HG02759 (cell line): ENCODE results near the gene CDC42BPB.

Experiments
- ATAC-seq: cut with Tn5 transposase; IDR thresholded peaks from one replicate; pipeline ENCODE4 v1.9.1; 2021; ENCODE audit warnings: mild to moderate bottlenecking, moderate library complexity; ENCODE audit not compliant: unreplicated experiment

Gene CDC42BPB

DNA sequence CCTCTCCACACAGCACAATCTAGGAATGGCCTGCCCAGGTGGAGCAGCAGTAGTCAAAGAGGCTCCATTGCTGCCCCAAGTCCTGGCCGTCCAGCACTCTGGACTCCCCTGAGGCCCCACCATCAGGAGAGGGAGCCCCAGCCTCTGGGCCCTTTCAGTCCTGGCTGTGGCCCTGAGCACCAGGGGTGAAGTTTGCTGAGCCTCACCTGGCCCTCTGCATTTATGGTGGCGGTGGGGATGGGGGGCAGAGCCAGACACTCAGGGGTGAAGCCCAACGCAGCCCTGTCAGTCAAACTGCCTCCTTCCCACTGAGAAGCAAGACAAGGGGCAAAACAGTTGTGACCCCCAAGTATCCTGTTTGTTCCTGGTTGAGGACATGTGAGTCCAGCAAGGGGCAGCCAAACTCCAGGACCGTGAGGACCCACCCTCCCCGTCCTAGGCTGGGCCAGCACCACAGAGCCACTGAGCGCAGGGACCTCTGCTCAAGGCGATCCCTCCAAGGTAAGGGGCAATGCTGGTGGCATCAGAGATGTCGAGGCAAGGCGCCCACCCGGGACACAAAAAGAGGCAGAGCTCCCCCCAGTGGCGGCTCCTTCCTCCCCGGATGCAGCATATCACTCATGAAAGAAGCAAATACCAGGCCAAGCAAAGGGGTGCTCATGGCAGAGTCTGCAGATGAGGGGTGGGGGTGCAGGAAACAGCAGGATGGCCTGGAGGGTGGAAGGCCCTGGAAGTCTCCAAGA, 139.7 kb downstream of the CDC42BPB start:
- ATAC-seq = no peak

DNA sequence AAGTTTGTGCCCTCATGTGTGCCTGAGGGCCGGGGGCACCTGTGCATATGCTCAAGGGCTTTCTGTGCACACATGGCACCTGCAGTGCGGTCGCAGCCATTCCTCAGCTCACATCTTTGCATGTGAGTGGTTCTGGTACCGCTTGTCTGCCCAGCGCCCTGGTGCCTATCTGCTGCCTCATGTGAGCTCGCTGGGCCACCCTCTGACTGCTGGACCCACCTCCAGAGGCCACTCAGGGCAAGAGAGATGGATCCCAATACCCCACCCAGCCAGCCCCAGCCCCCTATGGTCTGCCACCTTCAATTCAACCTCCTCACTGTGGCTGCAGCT, 140.3 kb downstream of the CDC42BPB start:
- ATAC-seq = no peak

DNA sequence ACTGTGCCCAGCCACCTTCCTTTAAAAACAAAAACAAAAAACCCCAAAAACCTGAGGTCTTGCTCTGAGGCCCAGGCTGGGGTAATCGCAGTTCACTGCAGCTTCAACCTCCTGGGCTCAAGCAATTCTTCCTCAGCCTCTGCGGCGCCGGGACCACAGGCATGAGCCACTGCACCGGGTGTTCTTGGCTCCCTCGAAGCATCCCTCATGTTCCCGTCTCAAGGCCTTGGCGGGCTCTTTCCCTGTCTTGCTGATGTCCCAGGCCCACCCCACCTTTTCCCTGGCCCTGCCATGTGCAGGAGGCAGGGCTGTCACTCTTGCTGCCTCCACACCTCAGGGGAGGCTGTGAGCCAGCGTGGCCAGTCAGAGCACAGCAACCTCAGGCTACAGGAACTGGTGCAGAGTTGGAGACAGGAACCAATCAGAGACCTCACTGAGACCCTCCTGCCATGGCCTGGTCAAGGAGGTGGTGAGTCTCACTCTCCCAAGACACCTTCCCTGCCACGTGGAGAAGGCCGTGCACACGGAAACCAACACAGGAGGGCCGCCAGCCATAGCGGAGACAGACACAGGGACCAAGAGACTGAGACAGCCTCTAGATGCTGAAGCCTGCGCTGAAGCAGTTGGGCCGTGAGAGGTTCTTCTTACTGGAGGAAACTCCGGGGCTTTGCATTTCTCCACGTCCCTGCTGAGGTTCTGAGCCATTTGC, 140.8 kb downstream of the CDC42BPB start:
- ATAC-seq = no peak

DNA sequence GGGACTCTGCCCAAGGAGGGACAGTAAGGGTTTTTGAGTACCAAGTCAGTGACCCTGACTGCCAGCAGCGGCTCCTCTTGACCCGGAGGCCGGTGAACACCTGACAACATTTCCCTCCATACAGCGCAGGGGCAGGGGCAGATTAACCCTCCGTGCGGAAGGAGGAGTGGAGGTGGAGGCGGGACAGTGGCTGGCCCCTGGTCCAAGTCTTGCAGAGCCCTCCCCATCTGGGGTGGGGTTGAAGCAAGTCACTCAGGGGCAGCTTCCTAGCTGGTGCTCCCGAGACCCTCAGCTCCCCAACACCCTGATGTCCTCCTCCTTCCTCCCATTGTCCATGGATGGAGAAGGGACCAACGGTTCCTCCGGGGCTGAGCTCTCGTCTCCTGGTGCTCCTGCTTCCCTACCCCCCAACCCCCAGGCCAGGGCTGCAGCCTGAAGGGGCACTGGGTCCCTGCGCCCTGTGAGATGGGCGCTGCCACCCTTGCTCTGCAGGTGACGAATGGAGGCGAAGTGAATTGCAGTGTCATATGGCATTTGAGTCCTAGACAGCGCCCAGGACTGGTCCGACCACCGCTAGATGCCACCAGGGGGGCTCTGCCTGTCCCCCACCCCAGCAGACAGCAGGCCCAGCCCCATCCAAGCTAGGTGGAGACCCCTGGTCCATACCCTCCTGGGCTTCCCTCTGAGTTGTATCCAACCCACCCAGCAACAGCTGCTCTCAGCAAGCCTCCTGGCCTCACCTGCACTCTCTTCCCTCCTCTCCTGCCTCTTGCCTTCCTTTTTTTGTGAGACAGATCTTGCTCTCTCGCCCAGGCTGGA, 141.8 kb downstream of the CDC42BPB start:
- ATAC-seq = no peak

DNA sequence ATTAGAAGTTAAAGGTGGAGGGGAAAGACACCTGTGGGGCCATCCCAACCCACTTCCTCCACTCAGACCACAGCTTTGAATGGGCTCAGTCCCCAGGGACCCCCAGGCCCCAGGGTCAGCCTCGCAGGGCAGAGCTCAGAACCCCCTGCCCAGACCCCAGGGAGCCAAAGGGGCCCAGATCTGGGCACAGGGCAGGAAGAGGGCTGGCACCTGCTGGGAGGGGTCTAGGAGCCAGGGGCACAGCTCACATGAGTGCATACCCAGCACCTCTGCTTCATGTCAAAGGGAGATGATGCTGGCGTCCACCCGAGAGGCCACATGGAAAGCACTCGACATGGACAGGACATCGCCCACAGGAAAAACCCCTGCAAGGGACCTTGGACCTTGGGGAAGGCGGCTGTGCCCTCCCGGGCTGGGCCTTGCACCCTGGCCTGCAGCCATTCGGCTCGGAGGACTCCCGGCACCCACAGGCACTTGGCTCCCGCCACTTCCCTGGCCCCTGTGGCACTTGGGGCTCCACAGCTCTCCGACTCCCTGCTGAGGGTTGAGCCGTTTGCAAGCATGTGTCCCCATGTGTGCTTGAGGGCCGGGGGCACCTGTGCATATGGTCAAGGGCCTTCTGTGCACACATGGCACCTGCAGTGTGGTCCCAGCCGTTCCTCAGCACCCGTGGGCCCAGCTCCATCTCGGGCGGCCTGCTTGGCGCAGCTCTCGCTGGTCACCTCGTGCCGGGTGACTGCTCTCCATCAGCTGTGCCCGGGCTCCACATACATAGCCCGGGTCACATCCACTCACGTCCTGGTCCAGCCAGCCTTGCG, 142.7 kb downstream of the CDC42BPB start:
- ATAC-seq = no peak

GRCh38 chr14:102913341-102914211, 143.8 kb downstream of the CDC42BPB start:
- no peak for ATAC-seq

- no peak for ATAC-seq
These were observed 145.2 kb downstream of the CDC42BPB start for GRCh38 chr14:102911991-102912761.

DNA sequence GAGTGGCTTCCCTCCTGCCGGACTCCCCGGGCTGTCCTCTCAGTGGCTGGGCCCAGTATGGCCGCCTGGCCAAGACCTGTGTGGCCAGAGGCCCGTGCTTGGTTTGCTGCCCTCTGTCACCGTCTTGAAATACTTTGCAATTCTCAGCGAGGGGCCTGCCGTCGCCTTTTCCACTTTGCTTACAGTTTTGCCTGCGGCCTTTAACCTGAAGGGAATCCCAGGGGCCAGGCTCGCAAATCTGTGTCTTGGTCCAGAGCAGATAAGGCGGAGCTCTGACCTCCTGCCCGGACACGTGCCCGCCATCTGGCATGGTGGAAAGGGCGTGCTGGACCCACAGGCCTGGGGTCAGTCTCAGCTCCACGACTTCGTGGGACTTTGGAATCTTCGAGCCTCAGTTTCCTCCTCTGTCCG, 145.8 kb downstream of the CDC42BPB start:
- ATAC-seq = no peak

GRCh38 chr14:102910442-102910841, 146.9 kb downstream of the CDC42BPB start:
- no peak for ATAC-seq

GRCh38 chr14:102909911-102910310, 147.4 kb downstream of the CDC42BPB start:
- no peak for ATAC-seq

DNA sequence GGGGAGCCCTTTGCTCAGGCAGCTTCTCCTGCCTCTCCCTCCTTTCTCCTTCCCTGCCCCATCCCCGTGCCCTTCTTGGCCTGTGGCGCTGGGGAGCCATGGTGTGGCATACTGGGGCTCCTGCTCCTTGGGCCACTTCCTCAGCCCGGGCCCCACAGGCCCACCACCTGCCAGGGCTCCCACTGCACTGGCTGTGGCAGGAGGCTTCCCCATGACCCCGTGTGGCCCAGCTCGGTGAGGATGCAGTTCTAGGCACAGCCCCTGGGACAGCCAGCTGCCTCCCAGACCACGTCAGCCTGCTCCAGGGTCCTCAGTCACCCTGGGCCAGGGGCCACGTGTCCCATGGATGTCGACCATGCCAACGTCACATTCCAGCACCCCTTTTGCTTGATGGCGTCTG, 147.9 kb downstream of the CDC42BPB start:
- ATAC-seq = no peak

- no peak for ATAC-seq
These were observed 148.4 kb downstream of the CDC42BPB start for GRCh38 chr14:102908766-102909455.

- no peak for ATAC-seq
These were observed 149.2 kb downstream of the CDC42BPB start for GRCh38 chr14:102907980-102908730.

DNA sequence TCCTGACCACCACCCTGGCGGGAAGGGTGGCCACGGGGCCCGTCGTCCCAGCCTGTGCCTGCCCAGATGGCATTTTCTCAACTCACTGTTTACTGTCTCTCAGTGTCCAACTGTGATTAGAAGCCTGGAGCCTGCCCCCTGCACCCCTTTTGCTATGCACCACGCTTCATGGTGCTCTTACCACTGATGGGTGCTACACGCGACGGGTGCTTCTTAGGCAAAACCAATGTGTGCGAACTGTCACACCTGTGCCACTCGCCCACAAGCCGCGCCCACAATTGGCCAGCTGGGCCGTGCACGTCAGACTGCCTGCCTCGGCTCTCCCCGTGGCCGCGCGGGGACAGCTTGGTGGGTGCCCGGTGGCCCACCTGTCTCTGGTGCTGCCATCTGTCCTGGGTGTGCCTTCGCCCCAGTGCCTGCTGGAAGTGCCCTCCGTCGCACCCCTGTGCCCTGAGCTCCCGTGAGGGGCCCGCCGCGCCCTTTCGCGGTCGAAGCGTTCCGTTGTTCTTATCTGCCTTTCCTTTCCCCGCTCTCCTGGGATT, 150.0 kb downstream of the CDC42BPB start:
- no peak for ATAC-seq

- no peak for ATAC-seq
These were observed 150.6 kb downstream of the CDC42BPB start for GRCh38 chr14:102906616-102907302.

DNA sequence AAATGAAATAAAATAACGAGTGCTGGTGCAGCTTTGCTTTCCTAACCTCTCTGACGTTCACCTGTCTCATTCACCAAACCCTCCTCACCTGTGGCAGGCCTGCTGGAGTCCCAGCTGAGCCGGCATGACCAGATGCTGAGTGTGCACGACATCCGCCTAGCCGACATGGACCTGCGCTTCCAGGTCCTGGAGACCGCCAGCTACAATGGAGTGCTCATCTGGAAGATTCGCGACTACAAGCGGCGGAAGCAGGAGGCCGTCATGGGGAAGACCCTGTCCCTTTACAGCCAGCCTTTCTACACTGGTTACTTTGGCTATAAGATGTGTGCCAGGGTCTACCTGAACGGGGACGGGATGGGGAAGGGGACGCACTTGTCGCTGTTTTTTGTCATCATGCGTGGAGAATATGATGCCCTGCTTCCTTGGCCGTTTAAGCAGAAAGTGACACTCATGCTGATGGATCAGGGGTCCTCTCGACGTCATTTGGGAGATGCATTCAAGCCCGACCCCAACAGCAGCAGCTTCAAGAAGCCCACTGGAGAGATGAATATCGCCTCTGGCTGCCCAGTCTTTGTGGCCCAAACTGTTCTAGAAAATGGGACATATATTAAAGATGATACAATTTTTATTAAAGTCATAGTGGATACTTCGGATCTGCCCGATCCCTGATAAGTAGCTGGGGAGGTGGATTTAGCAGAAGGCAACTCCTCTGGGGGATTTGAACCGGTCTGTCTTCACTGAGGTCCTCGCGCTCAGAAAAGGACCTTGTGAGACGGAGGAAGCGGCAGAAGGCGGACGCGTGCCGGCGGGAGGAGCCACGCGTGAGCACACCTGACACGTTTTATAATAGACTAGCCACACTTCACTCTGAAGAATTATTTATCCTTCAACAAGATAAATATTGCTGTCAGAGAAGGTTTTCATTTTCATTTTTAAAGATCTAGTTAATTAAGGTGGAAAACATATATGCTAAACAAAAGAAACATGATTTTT, 151.9 kb downstream of the CDC42BPB start:
- no peak for ATAC-seq
